Ishikawa (cell line): ENCODE results near the gene DRP2.

Source experiments
- CEBPB ChIP-seq: IDR thresholded peaks from 2 replicates; pipeline ENCODE4 v1.6.1; 2012
- EP300 ChIP-seq: IDR thresholded peaks from 2 replicates; pipeline ENCODE4 v1.6.1; 2012; ENCODE audit warnings: borderline replicate concordance
- FOXM1 ChIP-seq: IDR thresholded peaks from 2 replicates; pipeline ENCODE4 v1.6.1; 2012; ENCODE audit warnings: low read depth, borderline replicate concordance
- MAX ChIP-seq: IDR thresholded peaks from 2 replicates; pipeline ENCODE4 v1.6.1; 2012
- RAD21 ChIP-seq: IDR thresholded peaks from 2 replicates; pipeline ENCODE4 v1.6.1; 2012; ENCODE audit warnings: low read depth
- TAF1 ChIP-seq: IDR thresholded peaks from 2 replicates; pipeline ENCODE4 v1.6.1; 2012; ENCODE audit warnings: low read depth, mild to moderate bottlenecking
- TCF12 ChIP-seq: IDR thresholded peaks from 2 replicates; pipeline ENCODE4 v1.6.1; 2012; ENCODE audit warnings: low read depth
- TEAD4 ChIP-seq: IDR thresholded peaks from 2 replicates; pipeline ENCODE4 v1.6.1; 2012
- USF1 ChIP-seq: IDR thresholded peaks from 2 replicates; pipeline ENCODE4 v1.6.1; 2012
- YY1 ChIP-seq: IDR thresholded peaks from 2 replicates; pipeline ENCODE4 v1.6.1; 2012; ENCODE audit warnings: low read depth
- ZBTB7A ChIP-seq: IDR thresholded peaks from 2 replicates; pipeline ENCODE4 v1.6.1; 2012; ENCODE audit warnings: low read depth
- TF ChIP-seq, protein P1 (sequence below): IDR thresholded peaks from 2 replicates; pipeline ENCODE4 v1.6.1; 2012; ENCODE audit warnings: low read depth, mild to moderate bottlenecking

- TF ChIP-seq MAX (no peak), EP300 (no peak), TEAD4 (no peak), YY1 (no peak), USF1 (no peak), RAD21 (no peak), TCF12 (no peak), FOXM1 (no peak), ZBTB7A (no peak), CEBPB (no peak), TAF1 (no peak)
- TF ChIP-seq, protein P1, sequence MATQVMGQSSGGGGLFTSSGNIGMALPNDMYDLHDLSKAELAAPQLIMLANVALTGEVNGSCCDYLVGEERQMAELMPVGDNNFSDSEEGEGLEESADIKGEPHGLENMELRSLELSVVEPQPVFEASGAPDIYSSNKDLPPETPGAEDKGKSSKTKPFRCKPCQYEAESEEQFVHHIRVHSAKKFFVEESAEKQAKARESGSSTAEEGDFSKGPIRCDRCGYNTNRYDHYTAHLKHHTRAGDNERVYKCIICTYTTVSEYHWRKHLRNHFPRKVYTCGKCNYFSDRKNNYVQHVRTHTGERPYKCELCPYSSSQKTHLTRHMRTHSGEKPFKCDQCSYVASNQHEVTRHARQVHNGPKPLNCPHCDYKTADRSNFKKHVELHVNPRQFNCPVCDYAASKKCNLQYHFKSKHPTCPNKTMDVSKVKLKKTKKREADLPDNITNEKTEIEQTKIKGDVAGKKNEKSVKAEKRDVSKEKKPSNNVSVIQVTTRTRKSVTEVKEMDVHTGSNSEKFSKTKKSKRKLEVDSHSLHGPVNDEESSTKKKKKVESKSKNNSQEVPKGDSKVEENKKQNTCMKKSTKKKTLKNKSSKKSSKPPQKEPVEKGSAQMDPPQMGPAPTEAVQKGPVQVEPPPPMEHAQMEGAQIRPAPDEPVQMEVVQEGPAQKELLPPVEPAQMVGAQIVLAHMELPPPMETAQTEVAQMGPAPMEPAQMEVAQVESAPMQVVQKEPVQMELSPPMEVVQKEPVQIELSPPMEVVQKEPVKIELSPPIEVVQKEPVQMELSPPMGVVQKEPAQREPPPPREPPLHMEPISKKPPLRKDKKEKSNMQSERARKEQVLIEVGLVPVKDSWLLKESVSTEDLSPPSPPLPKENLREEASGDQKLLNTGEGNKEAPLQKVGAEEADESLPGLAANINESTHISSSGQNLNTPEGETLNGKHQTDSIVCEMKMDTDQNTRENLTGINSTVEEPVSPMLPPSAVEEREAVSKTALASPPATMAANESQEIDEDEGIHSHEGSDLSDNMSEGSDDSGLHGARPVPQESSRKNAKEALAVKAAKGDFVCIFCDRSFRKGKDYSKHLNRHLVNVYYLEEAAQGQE = no peak
Measured at GRCh38 chrX:101258259-101258581, 38.6 kb downstream of the DRP2 start.
